22Rv1 (cell line): Measurements from ENCODE around the gene PRPF8.

ENCODE experiments used
- CTCF ChIP-seq: fragments of 450-650 bp; IDR thresholded peaks from 2 replicates; pipeline ENCODE4 v1.5.1; 2017; ENCODE audit warnings: mild to moderate bottlenecking
- ZFX ChIP-seq: fragments of 450-650 bp; IDR thresholded peaks from 2 replicates; pipeline ENCODE4 v1.6.1; 2017; ENCODE audit warnings: antibody characterized with exemption, borderline replicate concordance

DNA sequence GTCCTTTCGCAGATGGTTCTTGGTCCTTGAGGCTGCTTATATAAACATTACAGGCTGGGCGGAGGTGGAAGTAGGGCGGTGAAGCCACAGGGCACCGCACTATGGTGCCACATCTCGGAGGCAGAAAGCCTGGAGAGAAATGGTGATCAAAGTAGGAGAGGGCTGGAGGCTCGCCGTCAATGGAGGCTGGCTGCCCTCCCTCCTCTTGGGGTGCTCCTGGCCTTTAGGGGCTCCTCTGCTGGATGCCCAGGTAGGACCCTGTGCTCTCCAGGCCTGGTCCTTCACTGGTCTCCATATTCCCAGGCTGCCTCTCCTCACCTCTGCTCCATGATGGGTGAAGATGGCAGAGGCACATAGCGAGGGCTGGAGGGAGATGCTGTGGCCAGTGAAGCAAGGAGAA, 27.6 kb upstream of the PRPF8 start:
- TF ChIP-seq CTCF (no peak), ZFX (no peak)
